CD4-positive, alpha-beta T cell (primary cell): ENCODE measurements around the gene CTCFL. TPM values are rescaled to one million over a fixed set of nuclear protein-coding genes. Genes with fewer than 3 reads are reported as not detected.

Experiments used
- ATAC-seq: fragments of 200-7000 bp; cut with Tn5 transposase; one replicate; pipeline ENCODE4 v1.10.0; 2022; ENCODE audit warnings: mild to moderate bottlenecking; ENCODE audit not compliant: poor library complexity
- CTCF ChIA-PET: fragments of 350-600 bp; sonication (Branson Sonifier 250); formaldehyde crosslinking; loops from one replicate; lab custom pipeline; 2021; ENCODE audit warnings: antibody characterized with exemption, inconsistent platforms; lab: Charles Lee
- POLR2A ChIA-PET: fragments of 350-600 bp; sonication (Branson Sonifier 250); formaldehyde crosslinking; loops from one replicate; lab custom pipeline; 2021; ENCODE audit warnings: antibody characterized with exemption, inconsistent platforms; lab: Charles Lee
- DNase-seq, 14 experiments: peaks; one replicate each; pipeline ENCODE4 v3.0.0-alpha.2; 2013 to 2020; ENCODE audit warnings: mixed read lengths in 2 of 14
- H3K27ac ChIP-seq, 2 donors: one replicate each; pipeline versions ENCODE4 v1.5.1 to v1.7.0; 2013; ENCODE audit warnings: low read length in 2 of 2, low read depth in 1 of 2, mild to moderate bottlenecking in 1 of 2
- H3K27me3 ChIP-seq, 2 experiments: 1 replicate in 1 of 2; 2 replicates in 1 of 2; pipeline versions ENCODE4 v1.6.1 to v1.7.0; 2013; ENCODE audit warnings: low read length in 2 of 2, control low read depth in 1 of 2, mild to moderate bottlenecking in 1 of 2, moderate library complexity in 1 of 2; ENCODE audit not compliant: insufficient read depth in 2 of 2, control insufficient read depth in 1 of 2
- H3K36me3 ChIP-seq: one replicate; pipeline ENCODE4 v1.6.1; 2013; ENCODE audit warnings: low read length, control low read depth; ENCODE audit not compliant: insufficient read depth
- H3K4me1 ChIP-seq: one replicate; pipeline ENCODE4 v1.6.1; 2013; ENCODE audit warnings: low read length, control low read depth; ENCODE audit not compliant: insufficient read depth
- H3K4me3 ChIP-seq: one replicate; pipeline ENCODE4 v1.5.1; 2013; ENCODE audit warnings: mild to moderate bottlenecking, low read length, moderate library complexity
- H3K9me3 ChIP-seq, 2 experiments: 1 replicate in 1 of 2; 2 replicates in 1 of 2; pipeline versions ENCODE4 v1.6.1 to v1.7.0; 2013; ENCODE audit warnings: low read length in 2 of 2, mild to moderate bottlenecking in 2 of 2, control low read depth in 1 of 2, moderate library complexity in 1 of 2; ENCODE audit not compliant: control insufficient read depth in 1 of 2, insufficient read depth in 1 of 2
- H3K27ac Mint-ChIP-seq: one replicate; pipeline ENCODE4 v1.8.0; 2020; ENCODE audit warnings: mixed read lengths
- H3K27me3 Mint-ChIP-seq: one replicate; pipeline ENCODE4 v1.8.0; 2021; ENCODE audit warnings: mixed read lengths
- H3K36me3 Mint-ChIP-seq: one replicate; pipeline ENCODE4 v1.8.0; 2021; ENCODE audit warnings: low read depth, mixed read lengths
- H3K4me1 Mint-ChIP-seq: one replicate; pipeline ENCODE4 v1.8.0; 2021; ENCODE audit warnings: low read depth, mixed read lengths
- H3K4me3 Mint-ChIP-seq: one replicate; pipeline ENCODE4 v1.8.0; 2020; ENCODE audit warnings: mild to moderate bottlenecking, mixed read lengths
- H3K9me3 Mint-ChIP-seq: one replicate; pipeline ENCODE4 v1.8.0; 2020; ENCODE audit warnings: mixed read lengths
- intact Hi-C, 2 experiments: fragments of 100-400 bp; cut with DNase I in 1 of 2; cut with micrococcal nuclease in 1 of 2; formaldehyde crosslinking; loops; one replicate each; pipeline versions ENCODE4 v1.15.1 to v1.9.0; 2023 to 2025; cut with DNase I, micrococcal nuclease
- total RNA-seq, 174 experiments: library from RNA in 2 of 174; stranded (reverse) in 2 of 174; gene quantifications; one replicate each; pipeline ENCODE4 v1.2.3 and lab custom pipeline; 2021 to 2026
- TF ChIP-seq, protein P1 (sequence below): fragments of 200-600 bp; IDR thresholded peaks from one replicate; pipeline ENCODE4 v1.8.0; 2022; ENCODE audit warnings: antibody characterized with exemption, mild to moderate bottlenecking

Gene CTCFL
- total RNA-seq, 2 experiments from 2014 or later, result not detected

DNA sequence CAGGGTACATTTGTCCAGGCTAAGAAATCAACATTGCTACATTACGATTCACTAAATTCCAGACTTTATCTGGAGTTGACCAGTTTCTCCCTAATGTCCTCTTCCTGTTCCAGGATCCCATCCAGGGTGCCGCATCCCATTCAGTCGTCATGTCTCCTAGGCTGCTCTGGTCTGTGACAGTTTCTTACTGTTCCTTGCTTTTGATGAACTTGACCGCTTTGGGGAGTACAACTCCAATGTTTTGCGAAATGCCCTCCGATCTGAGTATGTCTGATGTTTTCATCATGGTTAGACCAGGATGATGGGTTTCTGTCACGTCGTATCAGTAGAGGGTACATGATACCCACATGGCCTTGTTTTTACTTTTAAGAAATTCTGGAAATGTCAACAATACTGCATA lies 62.2 kb downstream of the CTCFL start:
- H3K27ac Mint-ChIP-seq, result no peak overlapping the region
- Histone ChIP-seq H3K27ac (no peak overlapping the region), H3K9me3 (peaks cover 0 to 5% of the 10 kb centered on the region in 2 experiments), H3K4me1 (no peaks in the 10 kb centered on the region), H3K27me3 (no peaks in the 10 kb centered on the region), H3K4me3 (no peak overlapping the region), H3K36me3 (no peaks in the 10 kb centered on the region)
- no peak for DNase-seq
- peaks cover 12% of the 10 kb centered on the region for H3K4me1 Mint-ChIP-seq
- TF ChIP-seq, protein P1, sequence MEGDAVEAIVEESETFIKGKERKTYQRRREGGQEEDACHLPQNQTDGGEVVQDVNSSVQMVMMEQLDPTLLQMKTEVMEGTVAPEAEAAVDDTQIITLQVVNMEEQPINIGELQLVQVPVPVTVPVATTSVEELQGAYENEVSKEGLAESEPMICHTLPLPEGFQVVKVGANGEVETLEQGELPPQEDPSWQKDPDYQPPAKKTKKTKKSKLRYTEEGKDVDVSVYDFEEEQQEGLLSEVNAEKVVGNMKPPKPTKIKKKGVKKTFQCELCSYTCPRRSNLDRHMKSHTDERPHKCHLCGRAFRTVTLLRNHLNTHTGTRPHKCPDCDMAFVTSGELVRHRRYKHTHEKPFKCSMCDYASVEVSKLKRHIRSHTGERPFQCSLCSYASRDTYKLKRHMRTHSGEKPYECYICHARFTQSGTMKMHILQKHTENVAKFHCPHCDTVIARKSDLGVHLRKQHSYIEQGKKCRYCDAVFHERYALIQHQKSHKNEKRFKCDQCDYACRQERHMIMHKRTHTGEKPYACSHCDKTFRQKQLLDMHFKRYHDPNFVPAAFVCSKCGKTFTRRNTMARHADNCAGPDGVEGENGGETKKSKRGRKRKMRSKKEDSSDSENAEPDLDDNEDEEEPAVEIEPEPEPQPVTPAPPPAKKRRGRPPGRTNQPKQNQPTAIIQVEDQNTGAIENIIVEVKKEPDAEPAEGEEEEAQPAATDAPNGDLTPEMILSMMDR, result no peak
- no peaks in the 10 kb centered on the region for H3K36me3 Mint-ChIP-seq
- intact Hi-C loops, result loop anchor here in 1 of 2 experiments (2.0 kb wide), 1 partner anchor 18 kb away; no protein-coding TSS in a partner anchor
- ChIA-PET CTCF (no interaction called here), POLR2A (no interaction called here)
- H3K27me3 Mint-ChIP-seq, result no peaks in the 10 kb centered on the region
- no peaks in the 10 kb centered on the region for H3K9me3 Mint-ChIP-seq
- H3K4me3 Mint-ChIP-seq, result no peak overlapping the region
- no peak for ATAC-seq

DNA sequence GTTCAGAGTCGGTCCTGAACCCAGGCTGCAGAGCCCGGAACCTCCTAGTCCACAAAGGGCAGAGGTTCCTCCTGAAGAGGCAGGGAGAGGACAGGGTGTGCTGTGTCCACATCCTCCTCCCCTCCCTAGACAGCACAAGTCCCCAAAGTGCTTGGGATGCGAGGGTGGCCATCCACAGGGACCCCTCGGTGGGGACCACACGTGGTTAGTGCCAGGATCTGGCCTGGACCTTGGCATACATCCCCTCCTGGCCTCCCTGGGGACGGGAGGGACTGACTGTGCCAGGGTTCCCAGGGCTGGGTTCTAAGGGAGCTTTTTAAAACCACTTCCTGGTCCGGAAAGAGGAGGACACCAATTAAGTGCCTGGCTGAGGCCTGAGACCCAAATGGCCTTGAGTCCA lies 63.2 kb downstream of the CTCFL start:
- DNase-seq (no peak), ATAC-seq (no peak)
- Histone ChIP-seq H3K27ac (no peak overlapping the region), H3K9me3 (peaks cover 0 to 5% of the 10 kb centered on the region in 2 experiments), H3K36me3 (no peaks in the 10 kb centered on the region), H3K4me1 (no peaks in the 10 kb centered on the region), H3K27me3 (no peaks in the 10 kb centered on the region), H3K4me3 (no peak overlapping the region)
- Mint-ChIP-seq H3K27ac (no peak overlapping the region), H3K27me3 (no peaks in the 10 kb centered on the region), H3K4me1 (peaks cover 12% of the 10 kb centered on the region), H3K9me3 (no peaks in the 10 kb centered on the region), H3K36me3 (no peaks in the 10 kb centered on the region), H3K4me3 (no peak overlapping the region)
- POLR2A ChIA-PET, result interaction anchor here (1.0 kb wide), 1 partner anchor 13 kb away, joined by 3 read pairs; no protein-coding TSS in a partner anchor
- CTCF ChIA-PET, result no interaction called here
- intact Hi-C loops, result loop anchor here in 1 of 2 experiments (2.0 kb wide), 1 partner anchor 17 kb away; no protein-coding TSS in a partner anchor
- TF ChIP-seq, protein P1, result no peak

DNA sequence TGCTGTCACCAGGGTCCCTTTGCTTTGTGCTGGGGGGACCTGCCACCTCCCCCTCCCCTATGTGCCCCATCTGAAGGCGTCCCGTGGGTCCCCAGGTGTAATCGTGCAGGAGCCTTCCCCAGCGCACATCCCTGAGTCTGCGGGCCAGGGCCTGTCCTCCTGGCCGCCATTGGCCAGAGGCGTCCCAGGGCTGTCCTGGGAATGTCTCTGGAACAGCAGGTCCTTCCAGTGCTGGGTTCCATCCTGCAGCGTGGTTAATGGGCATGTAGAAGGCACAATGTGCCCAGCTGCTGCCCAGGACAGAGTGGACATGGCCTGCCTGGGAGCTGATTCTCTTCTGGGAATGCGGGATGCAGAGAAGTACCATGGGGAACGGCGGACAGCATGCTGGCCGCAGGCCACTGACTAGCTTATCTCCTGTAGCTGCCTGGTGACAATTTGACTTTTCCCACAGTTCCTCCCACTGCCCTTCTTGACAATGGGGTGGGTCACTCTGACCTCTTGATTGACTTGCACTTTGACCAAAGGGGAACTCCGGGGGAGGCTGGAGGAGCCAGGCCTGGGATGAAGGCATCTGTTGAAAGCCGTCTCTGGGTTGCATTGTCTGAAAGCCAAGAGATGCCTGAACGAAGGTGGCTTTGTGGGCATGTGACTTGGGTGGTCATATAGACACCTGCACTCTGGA lies 64.0 kb downstream of the CTCFL start:
- no peak overlapping the region for H3K4me3 Mint-ChIP-seq
- H3K36me3 Mint-ChIP-seq, result no peaks in the 10 kb centered on the region
- H3K9me3 ChIP-seq, result peaks cover 0 to 5% of the 10 kb centered on the region in 2 experiments
- TF ChIP-seq, protein P1, result no peak
- no peak overlapping the region for H3K27ac Mint-ChIP-seq
- CTCF ChIA-PET, result no interaction called here
- no peaks in the 10 kb centered on the region for H3K27me3 Mint-ChIP-seq
- no peaks in the 10 kb centered on the region for H3K4me1 ChIP-seq
- DNase-seq (no peak), ATAC-seq (no peak)
- peaks cover 12% of the 10 kb centered on the region for H3K4me1 Mint-ChIP-seq
- H3K9me3 Mint-ChIP-seq, result no peaks in the 10 kb centered on the region
- intact Hi-C loops, result no loop called here
- POLR2A ChIA-PET, result interaction anchor here (1.0 kb wide), 1 partner anchor 14 kb away, joined by 3 read pairs; no protein-coding TSS in a partner anchor
- H3K36me3 ChIP-seq, result no peaks in the 10 kb centered on the region
- no peaks in the 10 kb centered on the region for H3K27me3 ChIP-seq
- H3K27ac ChIP-seq, result no peak overlapping the region
- no peak overlapping the region for H3K4me3 ChIP-seq
